ENCODE results near the gene SPSB1.

- TF ChIP-seq CTCF (optimal IDR thresholded peaks at IDR 0.05 in 1 of 3, IDR thresholded peaks at IDR 0.05 in 1 of 3, conservative IDR thresholded peaks at IDR 0.05 in 1 of 3; ENCODE audit: extremely low read depth in 1 of 3, insufficient read depth in 2 of 3, low read length in 3 of 3) = no peak
- no peak for TF ChIP-seq EZH2 (IDR thresholded peaks at IDR 0.05; ENCODE audit: low read length)
Observed at GRCh38 chr1:9291914-9292360, 757 bp upstream of the SPSB1 start.

Measured in keratinocyte (primary cell).